ENCODE data around the gene FES. TPM values are rescaled to one million over a fixed set of nuclear protein-coding genes. Genes with fewer than 3 reads are reported as not detected.

Gene FES
- total and polyA plus RNA-seq, 7 donors, result 4.2 to 8.1 (median 7.1) TPM

DNA sequence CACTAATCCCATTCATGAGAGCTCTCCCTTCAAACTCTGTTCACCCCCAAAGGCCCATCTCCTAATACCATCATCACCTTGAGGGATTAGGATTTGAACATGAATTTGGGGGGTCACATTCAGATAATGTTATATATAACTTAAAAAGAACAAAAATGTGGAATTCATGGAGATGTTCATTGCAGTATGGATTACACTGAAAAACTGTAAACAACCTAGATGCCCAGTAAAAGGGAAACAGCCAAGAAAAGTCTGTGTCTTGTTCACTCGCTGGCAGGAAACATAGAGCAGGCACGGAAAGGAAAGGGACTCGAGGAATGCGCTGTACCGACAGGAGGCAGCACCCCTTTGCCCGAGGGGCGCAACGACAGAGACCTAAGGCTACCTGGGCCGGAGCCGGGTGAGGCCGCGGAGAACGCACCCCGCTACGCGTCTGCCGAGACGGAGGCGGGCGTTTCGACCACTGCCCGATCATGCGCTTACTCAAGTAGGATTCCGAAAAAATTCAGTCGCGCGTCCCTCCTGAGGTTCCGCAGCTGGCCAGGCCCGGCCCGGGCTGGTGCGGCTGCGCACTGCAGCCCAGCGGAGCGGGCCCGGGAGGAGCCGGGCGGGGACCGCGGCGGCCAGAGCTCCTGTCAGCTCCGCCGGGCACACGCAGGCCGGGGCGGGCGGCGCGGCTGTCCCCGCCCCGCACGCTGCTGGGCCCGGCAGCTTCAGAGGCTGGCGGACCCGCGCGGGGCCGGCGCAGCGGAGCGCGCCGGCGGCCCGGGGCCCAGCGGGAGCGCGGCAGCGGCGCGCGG is 17.9 kb downstream of the FES start:
- Histone ChIP-seq H3K9me3 (no peaks in the 10 kb centered on the region), H3K27me3 (ENCODE audit: insufficient read depth in 3 of 3, low read length in 2 of 3) (no peaks in the 10 kb centered on the region), H3K36me3 (ENCODE audit: insufficient read depth in 1 of 2, low read depth in 1 of 2) (peaks cover 0 to 34% of the 10 kb centered on the region in 2 donors), H3K27ac (peak overlapping the region; percentile 95), H3K4me3 (peak overlapping the region; percentile 69), H3K4me1 (peaks cover 20% of the 10 kb centered on the region)
- DNase-seq (peak; percentile 79 to 88), ATAC-seq (peak; percentile 84 to 91 (median 88))
- intact Hi-C loops (cut with DNase I), result loop anchor here (1.0 to 2.0 kb wide), 2 partner anchors 30 to 31 kb away; partner anchors contain the start of gene HDDC3 (in 2 of the 2)
- TF ChIP-seq, protein P1, sequence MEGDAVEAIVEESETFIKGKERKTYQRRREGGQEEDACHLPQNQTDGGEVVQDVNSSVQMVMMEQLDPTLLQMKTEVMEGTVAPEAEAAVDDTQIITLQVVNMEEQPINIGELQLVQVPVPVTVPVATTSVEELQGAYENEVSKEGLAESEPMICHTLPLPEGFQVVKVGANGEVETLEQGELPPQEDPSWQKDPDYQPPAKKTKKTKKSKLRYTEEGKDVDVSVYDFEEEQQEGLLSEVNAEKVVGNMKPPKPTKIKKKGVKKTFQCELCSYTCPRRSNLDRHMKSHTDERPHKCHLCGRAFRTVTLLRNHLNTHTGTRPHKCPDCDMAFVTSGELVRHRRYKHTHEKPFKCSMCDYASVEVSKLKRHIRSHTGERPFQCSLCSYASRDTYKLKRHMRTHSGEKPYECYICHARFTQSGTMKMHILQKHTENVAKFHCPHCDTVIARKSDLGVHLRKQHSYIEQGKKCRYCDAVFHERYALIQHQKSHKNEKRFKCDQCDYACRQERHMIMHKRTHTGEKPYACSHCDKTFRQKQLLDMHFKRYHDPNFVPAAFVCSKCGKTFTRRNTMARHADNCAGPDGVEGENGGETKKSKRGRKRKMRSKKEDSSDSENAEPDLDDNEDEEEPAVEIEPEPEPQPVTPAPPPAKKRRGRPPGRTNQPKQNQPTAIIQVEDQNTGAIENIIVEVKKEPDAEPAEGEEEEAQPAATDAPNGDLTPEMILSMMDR (IDR thresholded peaks at IDR 0.05), result peak; percentile 68
- whole genome bisulfite sequencing, 3 donors, result 0 to 1% (median 0%) methylated on average over 31 to 71 of the region's 71 CpGs

- peak within 1 kb of the TSS; percentile 69 for H3K4me3 ChIP-seq
- peak within 1 kb of the TSS; percentile 95 for H3K27ac ChIP-seq
- H3K27me3 ChIP-seq (ENCODE audit: insufficient read depth in 3 of 3, low read length in 2 of 3), result no peaks in the 10 kb centered on the region
- ATAC-seq (peak; percentile 77 to 85 (median 84)), DNase-seq (peak; percentile 71 to 88)
- intact Hi-C loops (cut with DNase I), result loop anchor here (1.0 to 2.0 kb wide), 2 partner anchors 29 to 30 kb away; partner anchors contain the start of gene HDDC3 (in 2 of the 2)
- peaks cover 0 to 42% of the 10 kb centered on the region in 2 donors for H3K36me3 ChIP-seq (ENCODE audit: insufficient read depth in 1 of 2, low read depth in 1 of 2)
- 0 to 1% (median 1%) methylated on average over 46 to 81 of the region's 81 CpGs for WGBS, 3 donors
- H3K4me1 ChIP-seq, result peaks cover 20% of the 10 kb centered on the region
- TF ChIP-seq, protein P1 (IDR thresholded peaks at IDR 0.05), result no peak
- no peaks in the 10 kb centered on the region for H3K9me3 ChIP-seq
These were observed 18.8 kb downstream of the FES start, which contains the start of gene MAN2A2 for GRCh38 chr15:90902840-90903732. Gene MAN2A2 (plus strand): TSS chr15:90903302. CDS start chr15:90904208, 906 bp downstream.

GRCh38 chr15:90903733-90904536 is 19.6 kb downstream of the FES start:
- 60 to 78% (median 62%) methylated on average over 18 of the region's 18 CpGs for WGBS, 3 donors
- peak overlapping the region; percentile 95 for H3K27ac ChIP-seq
- DNase-seq (peak in 1 of 2 donors; percentile 45), ATAC-seq (peak in 2 of 4 donors; percentile 17 to 27)
- peaks cover 20% of the 10 kb centered on the region for H3K4me1 ChIP-seq
- peaks cover 0 to 51% of the 10 kb centered on the region in 2 donors for H3K36me3 ChIP-seq (ENCODE audit: insufficient read depth in 1 of 2, low read depth in 1 of 2)
- intact Hi-C loops (cut with DNase I), result loop anchor here in 1 of 2 donors (2.0 kb wide), 1 partner anchor 29 kb away; the partner anchor contains the start of gene HDDC3
- H3K4me3 ChIP-seq, result peak overlapping the region; percentile 69
- no peaks in the 10 kb centered on the region for H3K27me3 ChIP-seq (ENCODE audit: insufficient read depth in 3 of 3, low read length in 2 of 3)
- TF ChIP-seq, protein P1 (IDR thresholded peaks at IDR 0.05), result no peak
- no peaks in the 10 kb centered on the region for H3K9me3 ChIP-seq

GRCh38 chr15:90904746-90905145 is 20.4 kb downstream of the FES start:
- WGBS, 3 donors, result 94 to 96% (median 95%) methylated on average over 9 of the region's 9 CpGs
- peaks cover 20% of the 10 kb centered on the region for H3K4me1 ChIP-seq
- H3K27ac ChIP-seq, result no peak overlapping the region

More at GRCh38 chr15:90904746-90905145, 20.4 kb downstream of the FES start:
- TF ChIP-seq, protein P1 (IDR thresholded peaks at IDR 0.05), result no peak
- no peak overlapping the region for H3K4me3 ChIP-seq
- no peaks in the 10 kb centered on the region for H3K9me3 ChIP-seq
- DNase-seq, result peak in 1 of 2 donors; percentile 17
- ATAC-seq, result no peak
- H3K27me3 ChIP-seq (ENCODE audit: insufficient read depth in 3 of 3, low read length in 2 of 3), result no peaks in the 10 kb centered on the region
- peaks cover 4 to 59% of the 10 kb centered on the region in 2 donors for H3K36me3 ChIP-seq (ENCODE audit: insufficient read depth in 1 of 2, low read depth in 1 of 2)
- intact Hi-C loops (cut with DNase I), result no loop called here
